HepG2 (cell line): ENCODE data around the gene MAN2B2. TPM values are rescaled to one million over a fixed set of nuclear protein-coding genes. Genes with fewer than 3 reads are reported as not detected.
A peak's percentile ranks its signal among the peaks of the same experiment; 100 is the strongest.

Experiments used
- ATAC-seq: fragments of 200-7000 bp; cut with Tn5 transposase; 3 replicates; pipeline ENCODE4 v1.9.1; 2020; ENCODE audit warnings: mild to moderate bottlenecking, moderate library complexity
- BruUV-seq: library from RNA; stranded (reverse); fragments of 400-500 nt; replicated peaks from 2 replicates; lab custom pipeline; 2021; lab: Mats Ljungman, UMichigan
- CTCF ChIA-PET: fragments of 300-600 bp; formaldehyde crosslinking; extraction: SDS; loops from one replicate; lab custom pipeline; 2021; ENCODE audit warnings: low total read pairs, inconsistent platforms, low intra/inter-chr PET ratio; lab: Yijun Ruan, JAX
- POLR2A ChIA-PET: fragments of 350-600 bp; sonication (Branson Sonifier 250); formaldehyde crosslinking; loops from one replicate; lab custom pipeline; 2020; ENCODE audit warnings: antibody characterized with exemption, inconsistent platforms; lab: Yijun Ruan, JAX
- DNase-seq: peaks from one replicate; pipeline ENCODE4 v3.0.0-alpha.2; 2015; ENCODE audit warnings: low spot score
- FAIRE-seq: peaks from 3 replicates; lab custom pipeline; 2011; peaks lifted over from hg19 to GRCh38; lab: Jason Lieb, UNC
- H2AFZ ChIP-seq: one replicate; pipeline ENCODE4 v1.6.1; 2011; ENCODE audit warnings: low read length, inconsistent platforms
- H3K27ac ChIP-seq: fragments of 300-600 bp; 3 replicates; pipeline ENCODE4 v1.8.0; 2011; ENCODE audit warnings: mixed run types, mild to moderate bottlenecking, mixed read lengths, low read length, inconsistent platforms; ENCODE audit not compliant: insufficient read depth; ENCODE audit errors: extremely low read length
- H3K27me3 ChIP-seq, 2 experiments: fragments of 200-600 bp in 1 of 2; 2 replicates in 1 of 2; 3 replicates in 1 of 2; pipeline versions ENCODE4 v1.6.0 to v1.8.0; 2011; ENCODE audit warnings: low read length in 2 of 2, mild to moderate bottlenecking in 2 of 2, moderate library complexity in 2 of 2, inconsistent platforms in 1 of 2; ENCODE audit not compliant: insufficient read depth in 2 of 2, control insufficient read depth in 1 of 2
- H3K36me3 ChIP-seq, 2 experiments: fragments of 200-600 bp in 1 of 2; replicated peaks in 1 of 2; 2 replicates in 1 of 2; 3 replicates in 1 of 2; pipeline versions ENCODE4 v1.5.1 to v1.8.0; 2011; ENCODE audit warnings: low read length in 2 of 2, inconsistent platforms in 1 of 2; ENCODE audit not compliant: insufficient read depth in 2 of 2, control insufficient read depth in 1 of 2
- H3K4me1 ChIP-seq: 2 replicates; pipeline ENCODE4 v1.5.1; 2012; ENCODE audit warnings: low read length, inconsistent platforms; ENCODE audit not compliant: insufficient read depth
- H3K4me2 ChIP-seq: 2 replicates; pipeline ENCODE4 v1.6.0; 2011; ENCODE audit warnings: low read depth, low read length, inconsistent platforms
- H3K4me3 ChIP-seq, 3 experiments: fragments of 200-600 bp in 1 of 3; sonication (generic), shearing (Covaris generic) in 1 of 3; replicated peaks in 1 of 3; 2 replicates each; pipeline ENCODE4 v1.5.1; 2011 to 2016; ENCODE audit warnings: low read length in 3 of 3, inconsistent platforms in 2 of 3, low read depth in 2 of 3, mild to moderate bottlenecking in 2 of 3, control low read depth in 1 of 3, mixed read lengths in 1 of 3; ENCODE audit not compliant: insufficient read depth in 1 of 3
- H3K79me2 ChIP-seq: one replicate; pipeline ENCODE4 v1.6.1; 2011; ENCODE audit warnings: low read length, inconsistent platforms; ENCODE audit not compliant: insufficient read depth
- H3K9ac ChIP-seq: 2 replicates; pipeline ENCODE4 v1.6.0; 2011; ENCODE audit warnings: mild to moderate bottlenecking, low read depth, low read length, inconsistent platforms; ENCODE audit not compliant: insufficient read depth
- H3K9me3 ChIP-seq: 2 replicates; pipeline ENCODE4 v1.5.1; 2012; ENCODE audit warnings: mild to moderate bottlenecking, low read length
- H4K20me1 ChIP-seq: 2 replicates; pipeline ENCODE4 v1.6.0; 2011; ENCODE audit warnings: inconsistent platforms, mild to moderate bottlenecking, low read length, moderate library complexity; ENCODE audit not compliant: insufficient read depth
- BCL6 ChIP-seq: IDR thresholded peaks from 2 replicates; pipeline ENCODE4 v1.6.1; 2016; ENCODE audit warnings: missing genetic modification reagents, missing compliant biosample characterization
- CREB1 ChIP-seq, 2 experiments: fragments of 450-650 bp in 1 of 2; IDR thresholded peaks; 2 replicates each; pipeline ENCODE4 v1.6.1; 2016 to 2017; ENCODE audit warnings: control low read depth in 1 of 2, mild to moderate bottlenecking in 1 of 2, missing compliant biosample characterization in 1 of 2, missing genetic modification characterization in 1 of 2
- JUND ChIP-seq: sonication (generic); formaldehyde crosslinking; IDR thresholded peaks from 2 replicates; pipeline ENCODE4 v1.8.0; 2022; ENCODE audit warnings: mild to moderate bottlenecking, missing genetic modification reagents
- LBX2 ChIP-seq: sonication (generic); formaldehyde crosslinking; IDR thresholded peaks from 2 replicates; pipeline ENCODE4 v1.5.0; 2020; ENCODE audit warnings: missing genetic modification reagents, mild to moderate bottlenecking, borderline replicate concordance
- PAXIP1 ChIP-seq: sonication (generic); formaldehyde crosslinking; conservative IDR thresholded peaks from 2 replicates; pipeline ENCODE4 v1.4.0; 2020; ENCODE audit warnings: mild to moderate bottlenecking, missing genetic modification reagents, moderate library complexity
- PRDM15 ChIP-seq: sonication (generic); formaldehyde crosslinking; IDR thresholded peaks from 2 replicates; pipeline ENCODE4 v1.4.0; 2020; ENCODE audit warnings: missing genetic modification reagents
- SOX13 ChIP-seq, 3 experiments: fragments of 450-650 bp in 1 of 3; sonication (generic) in 1 of 3; formaldehyde crosslinking in 1 of 3; IDR thresholded peaks in 2 of 3; conservative IDR thresholded peaks in 1 of 3; 2 replicates each; pipeline versions ENCODE4 v1.5.0 to v1.6.1; 2016 to 2020; ENCODE audit warnings: antibody characterized with exemption in 1 of 3, mild to moderate bottlenecking in 1 of 3, missing compliant biosample characterization in 1 of 3, missing genetic modification reagents in 1 of 3, moderate library complexity in 1 of 3
- ZBTB33 ChIP-seq: sonication (generic); formaldehyde crosslinking; IDR thresholded peaks from 2 replicates; pipeline ENCODE4 v1.4.0; 2020; ENCODE audit warnings: missing genetic modification reagents
- ZNF12 ChIP-seq: sonication (generic); formaldehyde crosslinking; IDR thresholded peaks from 2 replicates; pipeline ENCODE4 v1.5.0; 2020; ENCODE audit warnings: missing genetic modification reagents
- ZNF558 ChIP-seq: sonication (generic); formaldehyde crosslinking; IDR thresholded peaks from 2 replicates; pipeline ENCODE4 v1.9.0; 2022; ENCODE audit warnings: mild to moderate bottlenecking, missing genetic modification reagents, borderline replicate concordance
- in situ Hi-C: cut with HindIII; loops from 2 replicates; pipeline ENCODE4 v1.10.0; 2017; ENCODE audit warnings: low pct_unique_long_range_greater_than_20kb; ENCODE audit not compliant: extremely low pct_ligation_motif_present
- intact Hi-C: fragments of 100-400 bp; cut with micrococcal nuclease; formaldehyde crosslinking; loops from one replicate; pipeline ENCODE4 v1.10.0; 2022; ENCODE audit not compliant: unreplicated experiment
- polyA plus RNA-seq, 8 experiments: library from polyadenylated mRNA; depleted of rRNA in 3 of 8; stranded (reverse) in 7 of 8; unstranded in 1 of 8; fragments of >200 nt; fragmentation: Illumina TruSeq in 4 of 8; extraction: Trizol in 4 of 8; gene quantifications; 2 replicates each; pipeline versions ENCODE4 v1.2.1 to v1.2.3, GENCODE V29; 2011 to 2016; ENCODE audit warnings: low read depth in 4 of 8, missing spikeins in 1 of 8, mixed read lengths in 1 of 8; ENCODE audit not compliant: insufficient read depth in 1 of 8
- total RNA-seq, 5 experiments: library from RNA; depleted of rRNA; stranded (reverse); fragments of >200 nt; fragmentation: Illumina TruSeq; extraction: Trizol; gene quantifications; 2 replicates each; pipeline ENCODE4 v1.2.3, GENCODE V29; 2016; ENCODE audit warnings: low read depth in 1 of 5

Gene MAN2B2
- total and polyA plus RNA-seq, 2 of the 13 experiments (the other 11 are each of a cell fraction or from before 2014, with no cell fraction given) = 4.8 to 5.4 TPM

GRCh38 chr4:6539009-6539764 is 35.8 kb upstream of the MAN2B2 start (continued):
- TF ChIP-seq SOX13 (IDR thresholded peaks at IDR 0.05) (peak; percentile 97), SOX13 (CRISPR knock-in tag; conservative IDR thresholded peaks at IDR 0.05 in 1 of 2, IDR thresholded peaks at IDR 0.05 in 1 of 2) (peak in 1 of 2 experiments; percentile 99; a peak in 2 of 4 replicates), PRDM15 (CRISPR knock-in tag) (no peak), LBX2 (CRISPR knock-in tag) (no peak), JUND (CRISPR knock-in tag) (no peak), ZNF12 (CRISPR knock-in tag) (no peak), ZNF558 (CRISPR knock-in tag) (no peak)

DNA sequence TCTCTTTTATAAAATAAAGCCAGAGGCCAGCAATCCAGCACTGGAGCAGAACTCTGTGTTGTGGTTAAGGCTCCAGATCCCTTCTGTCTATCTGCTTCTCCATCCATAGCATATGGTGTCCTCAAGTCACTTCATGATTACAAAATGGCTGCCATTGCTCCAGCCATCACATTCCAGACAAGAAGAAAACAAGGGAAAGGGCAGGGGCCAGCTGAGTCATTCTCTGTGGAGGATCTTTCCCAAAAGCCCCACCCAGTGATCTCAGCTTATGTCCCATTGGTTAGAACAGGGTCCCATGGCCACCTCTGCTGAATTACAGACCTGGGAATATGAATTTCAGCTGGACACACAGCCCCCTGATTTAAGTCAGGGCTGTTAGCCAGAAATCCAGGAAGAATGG is 34.1 kb upstream of the MAN2B2 start:
- H3K4me3 ChIP-seq = no peak overlapping the region
- no TSS peak for BruUV-seq
- in situ Hi-C loops (loop anchor here (10.0 kb wide), 1 partner anchor 206 kb away; no protein-coding TSS in a partner anchor), intact Hi-C loops (loop anchor here (10.0 kb wide), 1 partner anchor 286 kb away; no protein-coding TSS in a partner anchor)
- DNase-seq (no peak), FAIRE-seq (no peak), ATAC-seq (no peak)
- no peak overlapping the region for H3K9ac ChIP-seq
- H3K9me3 ChIP-seq = no peaks in the 10 kb centered on the region
- no peaks in the 10 kb centered on the region for H3K36me3 ChIP-seq
- H3K4me2 ChIP-seq = no peak overlapping the region
- H2AFZ ChIP-seq = no peak overlapping the region
- peaks cover 0 to 5% of the 10 kb centered on the region in 2 experiments; a peak in 1 of 5 replicates for H3K27me3 ChIP-seq
- H3K27ac ChIP-seq = no peak overlapping the region
- POLR2A ChIA-PET = no interaction called here
- 0 out of 2 replicates have a peak, but pooled peaks cover under 1% of the 10 kb centered on the region for H4K20me1 ChIP-seq
- no peaks in the 10 kb centered on the region for H3K79me2 ChIP-seq
- H3K4me1 ChIP-seq = peaks cover 28% of the 10 kb centered on the region
- CTCF ChIA-PET = no interaction called here
- TF ChIP-seq ZBTB33 (CRISPR knock-in tag) = no peak
- TF ChIP-seq PAXIP1 = no peak
- TF ChIP-seq BCL6 = no peak
- TF ChIP-seq CREB1 (IDR thresholded peaks at IDR 0.05) = no peak
- TF ChIP-seq CREB1 (CRISPR knock-in tag; IDR thresholded peaks at IDR 0.05) = no peak
